Myocyte (in vitro differentiated cells): Measurements from ENCODE around the gene DNAH1. TPM values are rescaled to one million over a fixed set of nuclear protein-coding genes. Genes with fewer than 3 reads are reported as not detected.

Experiments
- DNase-seq: peaks from one replicate; pipeline ENCODE4 v3.0.0-alpha.2; 2012; ENCODE audit warnings: low read depth
- total RNA-seq: library from RNA; depleted of rRNA; stranded (reverse); fragments of >200 nt; gene quantifications from 2 replicates; pipeline ENCODE4 v1.2.3, GENCODE V29; 2014

Gene DNAH1
- total RNA-seq, 1 donor from 2014 or later = 1.9 TPM

- no peak for DNase-seq
These were observed 86.0 kb downstream of the DNAH1 start for GRCh38 chr3:52402101-52402521.

GRCh38 chr3:52402706-52403270 is 86.7 kb downstream of the DNAH1 start:
- no peak for DNase-seq

- DNase-seq = no peak
These were observed 87.2 kb downstream of the DNAH1 start for GRCh38 chr3:52403271-52403841.

GRCh38 chr3:52403955-52404354 is 87.8 kb downstream of the DNAH1 start:
- DNase-seq = peak; percentile 83

GRCh38 chr3:52404391-52404790 is 88.3 kb downstream of the DNAH1 start:
- DNase-seq = peak; percentile 56

GRCh38 chr3:52405066-52405465 is 88.9 kb downstream of the DNAH1 start:
- no peak for DNase-seq

GRCh38 chr3:52405601-52406110 is 89.5 kb downstream of the DNAH1 start:
- no peak for DNase-seq

- no peak for DNase-seq
These were observed 90.1 kb downstream of the DNAH1 start for GRCh38 chr3:52406231-52406661.

GRCh38 chr3:52406791-52407510 is 90.8 kb downstream of the DNAH1 start:
- no peak for DNase-seq

- no peak for DNase-seq
These were observed 91.7 kb downstream of the DNAH1 start for GRCh38 chr3:52407779-52408178.

- DNase-seq = no peak
These were observed 92.3 kb downstream of the DNAH1 start for GRCh38 chr3:52408466-52408865.

- no peak for DNase-seq
These were observed 99.7 kb downstream of the DNAH1 start for GRCh38 chr3:52415800-52416199.

- DNase-seq = no peak
These were observed 104.3 kb downstream of the DNAH1 start for GRCh38 chr3:52420388-52420787.

GRCh38 chr3:52422669-52423068 is 106.5 kb downstream of the DNAH1 start:
- DNase-seq = no peak

GRCh38 chr3:52423173-52423572 is 107.1 kb downstream of the DNAH1 start:
- DNase-seq = no peak

- DNase-seq = peak; percentile 79
These were observed 112.3 kb downstream of the DNAH1 start for GRCh38 chr3:52428151-52429005.

- no peak for DNase-seq
These were observed 112.9 kb downstream of the DNAH1 start for GRCh38 chr3:52429031-52429430.

- no peak for DNase-seq
These were observed 113.8 kb downstream of the DNAH1 start for GRCh38 chr3:52429779-52430415.

GRCh38 chr3:52430416-52430810 is 114.3 kb downstream of the DNAH1 start:
- DNase-seq = no peak

GRCh38 chr3:52431459-52432223 is 115.5 kb downstream of the DNAH1 start:
- no peak for DNase-seq
